HG03432 (cell line): ENCODE measurements around the gene AURKB.
"Not testable (repeated sequence)": the region's sequence is repeated elsewhere in the genome, so short reads cannot be mapped to it uniquely, and the experiment has no call there.

Experiments used
- ATAC-seq: cut with Tn5 transposase; IDR thresholded peaks from one replicate; pipeline ENCODE4 v1.9.1; 2021; ENCODE audit warnings: mild to moderate bottlenecking, moderate library complexity; ENCODE audit not compliant: unreplicated experiment

Gene AURKB

DNA sequence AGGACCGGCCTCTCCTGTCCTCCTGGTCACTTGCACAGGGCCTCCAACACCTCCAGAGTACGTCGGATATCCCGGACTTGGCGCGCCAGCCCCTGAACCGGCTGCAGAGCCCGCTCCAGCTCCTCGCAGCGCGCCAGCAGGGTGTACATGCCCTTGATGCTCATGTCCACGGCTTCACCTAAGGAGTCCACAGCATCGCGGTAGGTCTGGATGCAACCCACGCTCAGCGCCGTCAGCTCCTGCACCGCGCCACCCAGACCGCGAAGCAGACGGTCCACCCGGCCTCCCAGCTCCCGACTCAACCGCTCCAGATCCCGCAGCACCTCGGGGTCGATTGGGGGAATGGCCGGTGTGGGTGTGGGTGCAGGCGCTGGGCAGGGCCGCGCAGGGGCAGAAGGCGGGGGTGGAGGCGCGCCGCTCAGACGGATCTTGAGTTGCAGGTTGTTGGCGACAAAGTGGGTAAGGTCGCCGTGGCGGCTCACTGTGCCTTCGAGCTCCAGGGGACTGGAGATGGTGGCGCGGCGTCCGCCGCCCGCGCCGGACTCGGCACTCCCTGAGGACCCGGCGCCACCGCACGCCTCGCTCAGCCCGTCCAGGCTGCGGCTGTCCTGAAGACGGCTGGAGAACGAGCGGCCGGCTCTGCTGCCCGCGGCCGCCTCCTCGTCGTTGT lies 21.2 kb downstream of the AURKB start:
- ATAC-seq, result no peak

DNA sequence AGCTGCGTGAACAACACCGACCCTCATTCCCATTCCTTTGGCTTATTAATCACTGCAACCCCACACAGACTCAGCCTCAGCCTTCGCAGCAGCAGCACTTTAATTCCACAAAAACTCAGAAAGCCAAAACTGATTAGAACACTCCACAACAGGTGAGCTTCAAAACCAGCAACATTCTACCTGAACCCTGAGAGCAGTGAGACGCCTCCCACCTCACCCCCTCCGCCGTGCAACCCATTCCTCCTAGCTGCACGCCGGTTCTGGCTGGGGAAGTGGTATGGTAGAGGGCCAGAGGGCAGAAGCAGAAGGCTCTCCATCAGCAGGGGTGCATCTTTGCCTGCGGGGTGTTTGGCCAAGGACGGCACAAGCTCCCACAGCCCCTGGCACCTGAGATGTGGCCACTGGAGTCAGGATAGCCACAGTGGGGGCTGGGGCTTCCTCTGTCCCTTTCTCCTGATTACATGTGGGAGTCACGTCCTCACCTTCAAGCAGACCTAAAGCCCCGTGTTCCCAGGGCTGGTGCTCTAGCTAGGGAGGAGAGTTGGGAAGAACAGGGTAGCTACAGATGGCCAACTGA lies 22.0 kb downstream of the AURKB start:
- ATAC-seq, result no peak

DNA sequence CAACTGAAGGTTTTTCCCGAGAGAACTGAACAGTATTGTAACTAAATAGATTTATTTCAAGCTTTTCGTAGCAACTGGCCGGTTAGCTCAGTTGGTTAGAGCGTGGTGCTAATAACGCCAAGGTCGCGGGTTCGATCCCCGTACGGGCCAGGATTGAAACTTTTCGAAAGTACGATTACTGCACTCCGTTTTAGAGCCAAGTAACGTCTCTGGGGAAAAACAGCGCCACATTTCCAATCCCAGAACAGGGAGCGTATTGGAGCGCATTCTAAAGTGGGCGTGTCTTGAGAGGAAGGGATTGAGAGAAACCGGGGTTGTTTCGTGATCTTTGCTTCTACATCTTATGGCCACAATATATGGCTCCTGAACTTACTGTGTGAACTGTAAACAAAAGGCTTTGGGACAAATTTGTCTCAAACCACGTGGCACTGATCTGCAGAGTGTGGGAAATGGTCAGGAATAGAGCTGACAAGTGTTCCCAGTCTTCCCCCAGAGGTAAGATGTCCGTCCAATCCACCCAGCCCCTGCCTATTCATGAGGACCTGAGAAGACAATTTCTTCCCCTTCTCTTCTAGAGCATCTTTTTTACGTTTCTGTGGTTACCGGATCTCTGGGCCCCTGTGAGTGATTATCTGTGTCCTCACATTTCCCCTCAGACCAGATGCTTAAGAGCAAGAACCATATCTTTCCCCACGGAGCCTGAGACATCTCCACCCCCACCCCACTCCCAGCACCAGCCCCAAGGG lies 22.7 kb downstream of the AURKB start:
- ATAC-seq, result peak; percentile 20

DNA sequence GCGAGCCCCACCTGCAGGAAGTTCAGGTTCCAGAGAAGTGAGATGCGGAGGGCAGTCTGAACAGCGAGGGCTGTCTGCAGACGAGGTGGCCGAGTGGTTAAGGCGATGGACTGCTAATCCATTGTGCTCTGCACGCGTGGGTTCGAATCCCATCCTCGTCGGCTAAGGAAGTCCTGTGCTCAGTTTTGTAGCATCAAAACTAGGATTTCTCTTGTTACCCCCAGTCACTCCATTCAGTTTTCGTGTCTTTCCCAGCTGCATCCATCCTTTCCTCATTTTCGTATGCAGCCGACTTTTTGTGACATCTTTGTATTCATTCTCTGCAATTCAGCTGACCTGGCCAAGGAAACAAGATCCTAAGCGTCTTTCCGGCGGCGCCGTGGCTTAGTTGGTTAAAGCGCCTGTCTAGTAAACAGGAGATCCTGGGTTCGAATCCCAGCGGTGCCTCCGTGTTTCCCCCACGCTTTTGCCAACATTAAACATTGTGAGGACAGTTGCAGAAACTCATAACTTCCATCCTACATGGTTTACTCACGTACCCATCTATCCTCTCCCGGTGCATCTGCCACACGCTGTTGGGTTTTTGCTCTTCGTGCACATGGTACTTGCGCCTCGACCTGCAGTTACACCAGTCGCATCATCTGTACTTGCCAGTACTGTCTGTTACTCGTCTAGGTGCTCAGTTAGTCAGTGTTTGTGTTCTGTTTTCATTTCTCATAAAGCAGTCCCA lies 23.4 kb downstream of the AURKB start:
- ATAC-seq, result peak; percentile 27

DNA sequence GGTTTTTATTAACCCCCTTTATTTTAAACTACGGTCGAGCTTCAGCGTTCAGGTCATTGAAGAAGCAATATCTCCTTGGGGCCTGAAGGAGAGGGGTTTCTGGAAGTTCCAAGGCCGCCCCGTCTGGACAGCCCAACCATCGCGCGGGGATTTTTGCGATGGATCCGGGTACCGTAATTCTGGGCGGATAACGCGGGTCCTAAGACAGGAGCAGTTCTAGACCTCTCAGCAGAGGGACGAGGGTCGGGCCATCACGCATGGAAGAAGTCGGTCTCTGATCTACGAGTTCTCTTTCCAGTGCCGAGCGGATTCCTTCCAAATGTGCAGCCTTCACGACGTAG lies 24.0 kb downstream of the AURKB start:
- ATAC-seq, result no peak

DNA sequence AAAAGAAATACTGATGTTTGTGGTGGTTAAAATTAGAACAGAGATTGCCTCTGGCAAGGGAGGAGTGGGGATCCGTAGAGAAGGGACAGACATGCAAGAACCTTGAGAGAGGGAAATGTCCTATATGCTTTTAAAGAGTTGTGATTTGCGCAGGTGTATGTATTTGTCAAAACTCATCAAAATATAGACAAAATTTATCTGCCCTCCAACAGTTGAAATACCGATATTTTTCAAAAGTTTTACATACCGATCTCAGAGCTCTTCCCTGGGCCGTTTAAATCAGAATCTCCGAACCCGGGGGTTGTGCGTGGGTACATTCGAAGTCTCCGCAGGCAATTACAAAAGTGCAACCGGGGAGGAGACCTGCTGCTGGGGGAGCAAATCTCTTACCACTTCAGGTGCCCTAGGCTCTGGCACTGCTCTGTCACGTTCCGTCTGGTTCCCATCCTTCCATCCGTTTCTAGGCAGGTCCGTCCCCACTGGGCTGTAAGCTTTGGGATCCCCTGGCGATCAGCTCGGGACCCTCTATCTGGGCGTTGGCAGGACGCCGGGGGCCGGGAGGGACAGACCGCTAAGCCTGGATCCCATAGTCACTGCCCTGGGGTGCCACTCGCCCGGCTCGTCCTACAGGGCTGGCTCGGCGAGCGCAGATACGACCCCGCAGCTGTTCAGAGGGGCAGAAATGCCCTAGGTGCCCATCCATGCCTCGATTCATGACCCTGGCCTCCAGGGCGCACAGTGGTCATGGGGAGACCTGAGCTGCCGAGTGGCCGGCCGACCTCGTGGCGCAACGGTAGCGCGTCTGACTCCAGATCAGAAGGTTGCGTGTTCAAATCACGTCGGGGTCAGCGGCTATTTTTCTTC lies 24.6 kb downstream of the AURKB start:
- ATAC-seq, result peak; percentile 24

DNA sequence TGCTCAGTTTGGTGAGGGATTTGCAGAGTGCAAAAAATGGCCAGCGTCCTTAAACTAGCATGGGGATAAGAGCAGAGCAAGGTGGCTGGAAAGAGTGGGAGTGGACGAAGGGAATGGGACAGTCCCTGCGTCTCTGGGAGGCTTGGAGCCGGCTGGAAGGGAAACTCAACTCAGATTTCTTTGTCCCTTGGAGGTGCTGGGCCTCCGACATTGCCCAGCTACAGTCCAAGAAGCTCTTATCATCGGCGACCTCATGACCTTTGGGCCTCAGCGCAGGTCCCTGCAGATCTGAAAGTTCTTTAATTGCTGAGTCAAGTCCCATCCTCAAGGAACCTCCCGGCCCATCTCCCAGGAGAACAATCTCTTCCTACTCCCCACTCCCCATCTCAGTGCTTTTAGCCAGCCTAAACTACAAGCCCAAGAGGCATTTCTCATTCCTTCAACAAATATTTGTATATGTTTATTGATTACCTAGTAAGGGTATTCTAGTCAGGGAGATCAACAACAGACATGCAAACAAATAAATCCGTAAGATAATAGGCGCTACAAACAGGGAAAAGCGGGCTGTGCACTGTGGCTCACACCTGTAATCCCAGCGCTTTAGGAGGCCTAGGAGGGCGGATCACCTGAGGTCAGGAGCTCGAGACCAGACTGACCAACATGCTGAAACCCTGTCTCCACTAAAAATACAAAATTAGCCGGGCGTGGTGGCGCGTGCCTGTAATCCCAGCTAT lies 33.2 kb downstream of the AURKB start:
- ATAC-seq, result no peak

DNA sequence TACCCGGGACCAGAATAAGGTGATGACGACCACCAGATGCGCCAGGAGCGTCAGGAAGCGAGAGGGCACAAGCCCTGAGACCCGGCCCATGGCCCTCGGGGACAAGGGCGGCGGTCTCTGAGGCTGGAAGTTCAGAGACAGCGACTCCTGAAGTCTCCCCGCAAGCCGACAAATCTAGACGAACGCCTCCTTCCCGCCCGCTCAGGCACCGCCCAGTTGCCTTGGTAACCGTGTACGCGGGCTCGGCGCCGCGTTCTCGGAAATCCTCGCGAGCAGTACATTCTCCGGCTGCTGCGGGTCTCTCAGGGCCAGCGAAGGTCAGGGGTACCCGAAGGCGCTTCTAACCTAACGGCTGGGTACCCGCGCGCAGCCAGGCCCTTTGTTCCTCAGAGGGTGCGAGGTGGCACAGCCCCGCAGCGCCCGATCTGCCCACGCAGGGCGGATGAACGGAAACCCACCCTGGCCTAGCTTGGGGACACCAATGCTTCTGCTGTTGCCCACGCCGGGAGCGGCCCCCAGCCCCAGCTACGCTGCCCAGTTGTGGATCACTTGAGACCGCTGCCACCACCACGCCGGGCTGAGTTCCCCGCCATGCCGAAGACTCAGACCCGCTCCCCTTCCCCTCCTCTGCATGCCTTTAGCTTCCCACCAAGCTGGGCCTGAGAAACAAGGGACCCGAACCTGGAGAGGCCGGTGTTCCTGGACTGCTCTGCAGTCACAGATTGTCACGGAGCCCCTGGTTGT lies 34.0 kb downstream of the AURKB start, which contains the start of gene TMEM107:
Gene TMEM107, minus strand, starts transcription at position 184 of the 744 bp plus-strand sequence. Its CDS starts 94 bp downstream, at position 90.
- ATAC-seq, result peak; percentile 41

DNA sequence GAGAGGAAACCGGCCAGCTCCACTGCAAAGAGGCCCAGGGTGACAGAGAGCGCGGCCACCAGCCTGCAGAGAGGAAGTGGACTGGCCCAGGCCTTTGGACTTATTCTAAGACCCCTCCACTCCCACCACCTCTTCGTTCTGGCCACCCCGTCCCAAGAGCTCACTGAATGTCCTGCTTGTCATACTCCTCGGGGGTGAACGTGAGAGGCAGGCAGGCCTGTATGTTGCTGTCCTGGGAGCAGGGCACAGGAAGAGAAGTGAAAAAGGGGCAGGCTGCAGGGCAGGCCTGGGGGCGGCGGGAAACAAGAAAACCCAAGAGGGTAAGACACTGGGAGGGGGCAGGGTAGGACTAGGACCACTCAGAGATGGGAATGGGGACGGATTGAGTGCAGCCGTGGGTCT lies 34.6 kb downstream of the AURKB start:
- ATAC-seq, result peak; percentile 7

DNA sequence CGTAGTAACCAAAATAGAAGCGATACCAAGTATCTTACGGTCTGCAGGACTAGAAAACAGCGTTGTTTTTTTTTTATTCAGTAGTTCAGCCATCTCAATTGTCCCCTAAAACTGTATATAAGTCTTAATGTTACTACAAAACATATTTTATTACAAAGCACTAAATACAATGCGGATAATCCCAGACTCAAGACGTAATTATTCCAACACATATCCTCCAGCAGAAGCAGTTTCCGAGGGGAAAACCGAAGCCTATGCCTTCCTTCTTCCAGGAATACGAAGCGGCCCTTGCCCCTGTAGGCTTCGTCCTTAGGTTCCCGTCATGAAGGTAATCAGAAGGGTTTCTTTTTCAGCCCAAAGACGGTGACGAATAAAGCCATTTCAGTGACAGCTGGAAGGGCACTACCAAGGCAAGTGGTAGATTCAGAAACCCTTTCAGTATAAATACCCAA lies 36.5 kb downstream of the AURKB start:
- ATAC-seq, result no peak

DNA sequence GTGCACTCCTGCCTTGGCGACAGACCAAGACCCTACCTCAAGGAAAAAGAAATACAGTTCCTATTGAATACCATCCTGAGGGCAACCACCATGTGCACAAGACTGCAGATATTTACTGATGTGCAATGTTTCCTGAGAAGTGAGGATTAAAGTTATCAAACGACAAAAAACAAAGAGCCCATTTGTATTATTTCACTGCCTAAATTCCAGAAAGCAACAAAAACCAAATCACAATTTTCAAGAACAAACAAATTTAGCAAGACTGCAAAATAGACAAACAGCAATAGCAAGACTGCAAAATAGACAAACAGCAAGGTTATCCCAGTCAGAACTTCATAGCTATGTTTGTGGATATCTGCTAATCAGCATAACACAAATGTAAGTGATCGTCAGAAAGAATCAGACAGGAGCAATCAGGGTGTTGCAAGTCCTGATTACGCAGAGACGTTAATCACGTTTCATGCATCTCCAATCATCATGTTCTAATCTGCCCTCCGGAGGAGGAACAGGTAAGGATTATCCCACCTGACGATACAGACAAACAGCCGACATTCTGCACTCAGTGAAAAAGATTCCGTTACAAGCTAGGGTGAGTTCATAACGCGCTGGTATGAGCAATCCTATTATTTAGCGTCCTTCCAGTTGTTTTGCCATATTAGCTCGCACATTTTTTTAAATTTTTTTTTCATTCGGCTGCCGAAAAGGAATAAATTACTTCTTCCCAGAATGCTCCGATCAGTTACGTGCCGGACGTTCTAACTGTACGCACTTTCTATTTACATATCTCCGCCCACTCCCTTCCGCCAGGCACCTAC lies 37.1 kb downstream of the AURKB start:
- ATAC-seq, result peak; percentile 69

DNA sequence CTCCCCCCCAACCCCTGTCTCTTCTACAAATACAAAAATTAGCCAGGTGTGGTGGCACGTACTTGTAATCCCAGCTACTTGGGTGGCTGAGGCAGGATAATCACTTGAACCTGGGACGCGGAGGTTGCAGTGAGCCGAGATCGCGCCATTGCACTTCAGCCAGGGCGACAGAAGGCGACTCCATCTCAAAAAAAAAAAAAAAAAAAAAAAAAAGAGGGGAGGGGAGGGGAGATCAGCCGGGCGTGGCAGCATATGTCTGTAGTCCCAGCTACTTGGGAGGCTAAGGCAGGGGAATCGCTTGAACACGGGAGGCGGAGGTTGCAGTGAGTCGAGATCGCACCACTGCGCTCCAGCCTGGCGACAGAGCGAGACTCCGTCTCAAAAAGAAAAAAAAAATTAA lies 40.2 kb downstream of the AURKB start:
- ATAC-seq, result not testable (repeated sequence)

DNA sequence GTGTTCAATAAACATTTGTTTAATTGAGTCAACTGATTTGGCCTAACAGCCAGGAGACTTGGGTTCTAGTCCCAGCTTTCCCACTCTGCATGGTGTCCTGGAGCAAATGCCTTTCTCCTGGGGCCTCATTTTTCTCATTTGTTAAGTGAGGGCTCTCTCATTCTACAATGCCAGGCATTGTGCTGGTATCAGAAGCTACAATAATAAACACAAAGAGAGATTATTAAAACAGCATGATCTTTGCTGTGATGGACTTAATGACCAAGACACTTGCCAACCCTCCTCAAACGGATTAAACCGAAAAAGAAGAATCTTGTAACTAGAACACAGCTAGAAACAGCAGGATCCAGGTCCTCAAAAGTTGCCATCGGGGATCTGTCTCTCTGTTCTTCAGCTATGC lies 42.8 kb downstream of the AURKB start:
- ATAC-seq, result no peak

DNA sequence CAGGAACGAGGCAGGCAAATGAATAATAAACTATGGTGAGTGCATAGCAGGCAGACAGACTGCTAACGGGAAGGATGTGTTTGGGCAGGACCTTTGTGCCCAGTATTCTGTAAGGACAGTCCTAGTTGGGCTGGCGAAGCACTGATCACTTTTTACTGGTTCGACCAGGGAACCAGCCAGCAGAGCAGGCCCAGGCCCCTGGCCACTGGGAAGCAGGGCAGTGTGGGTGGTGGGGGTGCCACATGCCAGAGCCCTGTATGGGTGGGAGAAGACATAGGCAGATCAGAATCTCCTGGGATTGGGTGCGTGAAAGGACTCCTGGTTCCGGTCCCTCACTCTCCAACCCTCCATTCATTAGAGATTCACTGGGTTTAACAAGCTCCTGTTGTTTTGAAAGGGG lies 43.6 kb downstream of the AURKB start:
- ATAC-seq, result no peak

DNA sequence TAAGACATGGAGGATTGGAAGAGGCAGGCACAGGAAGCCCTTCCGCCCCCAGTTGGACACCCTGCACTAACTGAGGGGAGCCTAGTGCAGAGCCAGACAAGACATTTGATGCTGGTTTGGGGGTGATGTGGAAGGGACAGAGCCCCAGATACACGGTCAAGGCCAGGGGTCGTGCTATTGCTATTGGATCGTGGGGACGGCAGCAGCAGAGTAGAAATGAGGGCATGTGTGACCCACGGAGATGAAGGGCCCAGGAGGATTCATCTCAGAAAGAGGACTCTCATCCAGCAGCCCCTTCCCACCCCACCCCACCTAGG lies 45.6 kb downstream of the AURKB start:
- no peak for ATAC-seq

DNA sequence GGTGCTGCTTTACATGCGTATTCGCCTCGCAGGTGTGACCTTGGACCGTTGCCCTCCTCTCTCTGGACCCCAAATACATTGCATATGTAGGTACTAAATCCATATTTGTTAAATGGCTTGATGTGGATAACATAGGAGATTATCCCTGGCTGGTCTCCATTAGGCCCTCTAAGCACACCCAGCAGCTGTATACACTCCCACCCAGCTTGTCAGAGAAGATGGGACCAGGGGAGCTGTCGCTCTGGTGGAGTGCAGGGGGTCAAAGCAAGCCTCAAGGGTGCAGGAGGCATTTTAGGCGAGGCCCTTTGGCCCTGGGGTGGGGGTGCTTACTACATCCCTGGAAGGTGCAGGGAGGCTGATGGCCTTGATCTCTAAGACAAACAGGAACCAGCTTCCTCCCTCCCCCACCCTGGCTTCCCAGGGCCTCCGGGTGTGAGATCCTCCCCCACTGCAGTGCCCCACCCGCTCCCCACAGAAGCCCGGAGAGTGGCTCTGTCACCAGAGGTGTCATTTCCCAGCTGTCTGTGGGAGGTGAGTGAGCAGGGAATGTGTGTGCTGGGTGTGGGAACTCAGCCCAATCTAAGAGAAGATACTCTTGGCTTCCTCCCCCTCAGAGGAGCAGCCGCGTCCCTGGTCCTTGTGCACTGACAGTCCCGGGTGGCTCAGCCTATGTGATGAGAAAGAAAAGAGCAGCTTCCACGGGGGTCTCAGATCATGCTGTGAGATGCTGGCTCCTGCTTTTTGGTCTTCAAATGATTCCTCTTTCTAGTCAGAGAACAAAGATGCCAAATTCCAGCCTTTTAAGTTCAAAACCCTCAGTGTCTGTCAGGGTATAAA lies 46.2 kb downstream of the AURKB start:
- ATAC-seq, result no peak
